K562 (cell line): ENCODE measurements around the gene KLHDC7B. TPM values are rescaled to one million over a fixed set of nuclear protein-coding genes. Genes with fewer than 3 reads are reported as not detected.

Experiments used
- ATAC-seq: fragments of 200-7000 bp; cut with Tn5 transposase; 3 replicates; pipeline ENCODE4 v1.9.1; 2020; ENCODE audit warnings: moderate library complexity
- BruUV-seq: library from RNA; stranded (reverse); fragments of 400-500 nt; replicated peaks from 2 replicates; lab custom pipeline; 2021; lab: Mats Ljungman, UMichigan
- CTCF ChIA-PET: fragments of 300-600 bp; formaldehyde crosslinking; extraction: SDS; loops from one replicate; lab custom pipeline; 2021; ENCODE audit warnings: low intra/inter-chr PET ratio; lab: Yijun Ruan, JAX
- POLR2A ChIA-PET: fragments of 300-600, 350-650 bp; sonication (Branson Sonifier 250); formaldehyde crosslinking; extraction: SDS; loops from one replicate; lab custom pipeline; 2021; ENCODE audit warnings: antibody characterized with exemption, inconsistent platforms; lab: Yijun Ruan, JAX
- DNase-seq, 4 experiments: peaks; one replicate each; pipeline versions ENCODE4 v3.0.0 to v3.0.0-alpha.2; 2011 to 2018; ENCODE audit warnings: low spot score in 3 of 4, mixed read lengths in 3 of 4; ENCODE audit errors: extremely low read depth in 1 of 4
- FAIRE-seq: peaks from 2 replicates; lab custom pipeline; 2011; peaks lifted over from hg19 to GRCh38; lab: Jason Lieb, UNC
- H2AFZ ChIP-seq: 2 replicates; pipeline ENCODE4 v1.6.0; 2011; ENCODE audit warnings: low read depth, low read length, control low read depth, inconsistent platforms
- H3K27ac ChIP-seq: fragments of 200-600 bp; 3 replicates; pipeline ENCODE4 v1.8.0; 2011; ENCODE audit warnings: low read depth, mild to moderate bottlenecking, control low read depth, inconsistent platforms, low read length, moderate library complexity, mixed read lengths; ENCODE audit errors: extremely low read depth
- H3K27me3 ChIP-seq, 2 experiments: fragments of 300-600 bp in 1 of 2; 2 replicates in 1 of 2; 3 replicates in 1 of 2; pipeline versions ENCODE4 v1.6.0 to v1.8.0; 2011; ENCODE audit warnings: inconsistent platforms in 2 of 2, low read length in 2 of 2, mild to moderate bottlenecking in 1 of 2, mixed read lengths in 1 of 2, moderate library complexity in 1 of 2; ENCODE audit not compliant: control insufficient read depth in 2 of 2, insufficient read depth in 2 of 2
- H3K36me3 ChIP-seq: fragments of 300-600 bp; 3 replicates; pipeline ENCODE4 v1.8.0; 2011; ENCODE audit warnings: mild to moderate bottlenecking, low read length, inconsistent platforms; ENCODE audit not compliant: control insufficient read depth, insufficient read depth
- H3K4me1 ChIP-seq, 2 experiments: fragments of 200-600 bp in 1 of 2; replicated peaks in 1 of 2; 2 replicates in 1 of 2; 3 replicates in 1 of 2; pipeline versions ENCODE4 v1.5.1 to v1.8.0; 2011; ENCODE audit warnings: inconsistent platforms in 2 of 2, low read length in 2 of 2, mild to moderate bottlenecking in 1 of 2, mixed read lengths in 1 of 2, moderate library complexity in 1 of 2; ENCODE audit not compliant: control insufficient read depth in 2 of 2, insufficient read depth in 2 of 2
- H3K4me2 ChIP-seq: 2 replicates; pipeline ENCODE4 v1.6.1; 2011; ENCODE audit warnings: low read length, control low read depth, inconsistent platforms, mixed read lengths; ENCODE audit not compliant: insufficient read depth
- H3K4me3 ChIP-seq: fragments of 200-600 bp; sonication (generic), shearing (Covaris generic); 2 replicates; pipeline ENCODE4 v1.5.1; 2016; ENCODE audit warnings: control low read depth, inconsistent platforms
- H3K79me2 ChIP-seq: fragments of 200-600 bp; 3 replicates; pipeline ENCODE4 v1.8.0; 2011; ENCODE audit warnings: low read length, inconsistent platforms; ENCODE audit not compliant: control insufficient read depth, insufficient read depth
- H3K9ac ChIP-seq, 2 experiments: 2 replicates each; pipeline versions ENCODE4 v1.6.0 to v1.6.1; 2011; ENCODE audit warnings: low read depth in 2 of 2, low read length in 2 of 2, control low read depth in 1 of 2, inconsistent platforms in 1 of 2, mild to moderate bottlenecking in 1 of 2, mixed read lengths in 1 of 2; ENCODE audit not compliant: insufficient read depth in 1 of 2
- H3K9me1 ChIP-seq: one replicate; pipeline ENCODE4 v1.6.0; 2011; ENCODE audit warnings: inconsistent platforms, mild to moderate bottlenecking, low read length, moderate library complexity; ENCODE audit not compliant: control insufficient read depth, insufficient read depth
- H3K9me3 ChIP-seq: replicated peaks from 2 replicates; pipeline ENCODE4 v1.5.1; 2011; ENCODE audit warnings: low read depth, low read length, inconsistent platforms; ENCODE audit not compliant: control insufficient read depth, insufficient read depth
- H4K20me1 ChIP-seq: replicated peaks from 2 replicates; pipeline ENCODE4 v1.6.1; 2011; ENCODE audit warnings: low read length, inconsistent platforms, mixed read lengths; ENCODE audit not compliant: control insufficient read depth, insufficient read depth
- BDP1 ChIP-seq: IDR thresholded peaks from 3 replicates; pipeline ENCODE4 v1.6.1; 2011; ENCODE audit not compliant: insufficient read length, insufficient read depth
- NR2C2 ChIP-seq, 2 experiments: fragments of 200-800 bp in 1 of 2; sonication (Bioruptor generic) in 1 of 2; sonication (generic) in 1 of 2; formaldehyde crosslinking in 1 of 2; IDR thresholded peaks; 2 replicates each; pipeline versions ENCODE4 v1.6.1 to v1.8.0; 2016 to 2022; ENCODE audit warnings: mild to moderate bottlenecking in 1 of 2, missing compliant biosample characterization in 1 of 2, missing genetic modification characterization in 1 of 2, missing genetic modification reagents in 1 of 2
- WGBS: fragments of 100-300 bp; shearing (Covaris generic); methylation state at CpG from one replicate; pipeline ENCODE4 v1.1.6; 2016; ENCODE audit warnings: low coverage, mixed read lengths; ENCODE audit not compliant: insufficient coverage; ENCODE audit errors: missing lambda C conversion rate; 5-methylcytosine and 5-hydroxymethylcytosine counted together
- in situ Hi-C: fragments of 300-500 bp; cut with MboI; formaldehyde crosslinking; loops from 4 replicates; pipeline ENCODE4 v1.15.0; 2018; ENCODE audit warnings: inconsistent platforms, mixed read lengths
- intact Hi-C: fragments of 100-400 bp; cut with micrococcal nuclease; formaldehyde crosslinking; loops from 2 replicates; pipeline ENCODE4 v1.14.2; 2022
- polyA plus RNA-seq, 8 experiments: library from polyadenylated mRNA; depleted of rRNA in 4 of 8; stranded (reverse) in 5 of 8; unstranded in 3 of 8; fragments of >200 nt; fragmentation: Nextera tagmentation in 2 of 8; fragmentation: Illumina TruSeq in 1 of 8; extraction: Ambion mirVana in 2 of 8; extraction: Trizol in 1 of 8; gene quantifications; 2 replicates each; pipeline versions ENCODE4 v1.2.1 to v1.2.3, GENCODE V29; 2011 to 2014; ENCODE audit warnings: inconsistent platforms in 1 of 8, missing spikeins in 1 of 8
- total RNA-seq, 7 experiments: library from RNA; depleted of rRNA in 6 of 7; stranded (reverse); fragments of >200 nt in 6 of 7; fragmentation: Illumina TruSeq in 2 of 7; extraction: Trizol in 2 of 7; gene quantifications; 2 replicates each; pipeline versions ENCODE4 v1.2.1 to v1.2.3, GENCODE V29; 2011 to 2021; ENCODE audit warnings: low replicate concordance in 1 of 7
- TF ChIP-seq, protein P1 (sequence below), 3 experiments: IDR thresholded peaks in 2 of 3; conservative IDR thresholded peaks in 1 of 3; 2 replicates each; pipeline ENCODE4 v1.5.1; 2011 to 2012; ENCODE audit warnings: low read length in 3 of 3, mild to moderate bottlenecking in 3 of 3, control low read depth in 2 of 3, improper control_type of control experiment in 1 of 3, inconsistent platforms in 1 of 3, low read depth in 1 of 3, mixed read lengths in 1 of 3, moderate library complexity in 1 of 3; ENCODE audit not compliant: insufficient read depth in 2 of 3

The KLHDC7B gene
- total and polyA plus RNA-seq, 9 of the 15 experiments (the other 6 are each of a cell fraction or from before 2014, with no cell fraction given), result 0.04 to 0.22 (median 0.05) TPM; not detected in 4

GRCh38 chr22:50528682-50529415, 16.9 kb upstream of the KLHDC7B start:
- H3K4me1 ChIP-seq, result peaks cover 12 to 72% of the 10 kb centered on the region in 2 experiments; a peak in 4 of 5 replicates
- no peaks in the 10 kb centered on the region for H3K9me1 ChIP-seq
- peaks cover 10% of the 10 kb centered on the region; the same call in 1 of the 3 replicates for H3K36me3 ChIP-seq
- ATAC-seq (no peak), FAIRE-seq (no peak), DNase-seq (no peak)
- intact Hi-C loops, result loop anchor here (5.0 kb wide), 1 partner anchor 33 kb away; the partner anchor contains the start of gene SYCE3
- H3K9ac ChIP-seq, result no peak overlapping the region
- BruUV-seq, result no TSS peak
- in situ Hi-C loops, result no loop called here
- H2AFZ ChIP-seq, result no peak overlapping the region
- no peak overlapping the region for H3K4me2 ChIP-seq
- H3K4me3 ChIP-seq, result no peak overlapping the region
- 0 out of 2 replicates have a peak, but pooled peaks cover 2% of the 10 kb centered on the region for H3K9me3 ChIP-seq
- TF ChIP-seq NR2C2 (CRISPR knock-in tag; IDR thresholded peaks at IDR 0.05), result no peak
- TF ChIP-seq NR2C2 (tag; IDR thresholded peaks at IDR 0.05), result no peak
- TF ChIP-seq, protein P1, sequence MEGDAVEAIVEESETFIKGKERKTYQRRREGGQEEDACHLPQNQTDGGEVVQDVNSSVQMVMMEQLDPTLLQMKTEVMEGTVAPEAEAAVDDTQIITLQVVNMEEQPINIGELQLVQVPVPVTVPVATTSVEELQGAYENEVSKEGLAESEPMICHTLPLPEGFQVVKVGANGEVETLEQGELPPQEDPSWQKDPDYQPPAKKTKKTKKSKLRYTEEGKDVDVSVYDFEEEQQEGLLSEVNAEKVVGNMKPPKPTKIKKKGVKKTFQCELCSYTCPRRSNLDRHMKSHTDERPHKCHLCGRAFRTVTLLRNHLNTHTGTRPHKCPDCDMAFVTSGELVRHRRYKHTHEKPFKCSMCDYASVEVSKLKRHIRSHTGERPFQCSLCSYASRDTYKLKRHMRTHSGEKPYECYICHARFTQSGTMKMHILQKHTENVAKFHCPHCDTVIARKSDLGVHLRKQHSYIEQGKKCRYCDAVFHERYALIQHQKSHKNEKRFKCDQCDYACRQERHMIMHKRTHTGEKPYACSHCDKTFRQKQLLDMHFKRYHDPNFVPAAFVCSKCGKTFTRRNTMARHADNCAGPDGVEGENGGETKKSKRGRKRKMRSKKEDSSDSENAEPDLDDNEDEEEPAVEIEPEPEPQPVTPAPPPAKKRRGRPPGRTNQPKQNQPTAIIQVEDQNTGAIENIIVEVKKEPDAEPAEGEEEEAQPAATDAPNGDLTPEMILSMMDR (IDR thresholded peaks at IDR 0.05 in 2 of 3, conservative IDR thresholded peaks at IDR 0.05 in 1 of 3; ENCODE audit: insufficient read depth in 2 of 3, low read depth in 1 of 3, low read length in 3 of 3), result no peak
- TF ChIP-seq BDP1, result no peak
- H3K27ac ChIP-seq, result no peak overlapping the region
- peaks cover 11% of the 10 kb centered on the region; the same call in 1 of the 2 replicates for H4K20me1 ChIP-seq
- H3K27me3 ChIP-seq, result no peaks in the 10 kb centered on the region
- peaks cover 29% of the 10 kb centered on the region for H3K79me2 ChIP-seq
- ChIA-PET POLR2A (interaction anchor here (0.5 to 2.3 kb wide), 2 partner anchors 11 to 235 kb away, joined by 3 to 8 read pairs; no protein-coding TSS in a partner anchor), CTCF (no interaction called here)
- 92% methylated on average over 4 of the region's 15 CpGs for WGBS
